Kidney (tissue), 14 donors: ENCODE measurements around the gene IFNL2. TPM values are rescaled to one million over a fixed set of nuclear protein-coding genes. Genes with fewer than 3 reads are reported as not detected.

Source experiments
- DNase-seq, 5 donors: peaks; one replicate each; pipeline ENCODE4 v3.0.0-alpha.2; 2013 to 2020
- FAIRE-seq: peaks from 2 replicates; lab custom pipeline; 2012; peaks lifted over from hg19 to GRCh38; lab: Jason Lieb, UNC
- H3K27ac ChIP-seq, 2 donors: one replicate each; pipeline ENCODE4 v1.7.0; 2013; ENCODE audit warnings: low read depth in 2 of 2, low read length in 2 of 2, inconsistent platforms in 1 of 2
- H3K27me3 ChIP-seq: one replicate; pipeline ENCODE4 v1.7.1; 2013; ENCODE audit warnings: low read length, inconsistent platforms; ENCODE audit not compliant: control insufficient read depth, insufficient read depth
- H3K36me3 ChIP-seq, 3 donors: one replicate each; pipeline versions ENCODE4 v1.7.0 to v1.7.1; 2013; ENCODE audit warnings: low read length in 3 of 3, control low read depth in 1 of 3, inconsistent platforms in 1 of 3; ENCODE audit not compliant: insufficient read depth in 3 of 3, control insufficient read depth in 2 of 3
- H3K4me1 ChIP-seq, 3 donors: one replicate each; pipeline versions ENCODE4 v1.7.0 to v1.7.1; 2013; ENCODE audit warnings: low read length in 3 of 3, inconsistent platforms in 1 of 3, low read depth in 1 of 3; ENCODE audit not compliant: control insufficient read depth in 2 of 3, insufficient read depth in 2 of 3
- H3K4me3 ChIP-seq, 3 donors: one replicate each; pipeline versions ENCODE4 v1.7.0 to v1.8.1; 2013; ENCODE audit warnings: low read length in 3 of 3, control low read depth in 1 of 3, inconsistent platforms in 1 of 3
- H3K9ac ChIP-seq, 3 donors: one replicate each; pipeline versions ENCODE4 v1.7.0 to v1.7.1; 2013; ENCODE audit warnings: low read length in 3 of 3, control low read depth in 1 of 3, inconsistent platforms in 1 of 3
- H3K9me3 ChIP-seq, 3 donors: one replicate each; pipeline versions ENCODE4 v1.7.0 to v1.7.1; 2013; ENCODE audit warnings: low read length in 3 of 3, control low read depth in 1 of 3, inconsistent platforms in 1 of 3; ENCODE audit not compliant: control insufficient read depth in 2 of 3, insufficient read depth in 1 of 3
- intact Hi-C: fragments of 100-400 bp; cut with DNase I; formaldehyde crosslinking; loops from one replicate; pipeline ENCODE4 v1.11.1; 2022
- polyA plus RNA-seq: library from polyadenylated mRNA; stranded (reverse); fragments of 350-450 nt; fragmentation: Illumina TruSeq; extraction: RNeasy Lipid Tissue Mini Kit (QIAGEN cat#74804); gene quantifications from one replicate; pipeline ENCODE4 v1.2.3, GENCODE V29; 2014; ENCODE audit warnings: low read depth, low replicate concordance; ENCODE audit not compliant: insufficient read depth
- total RNA-seq: library from RNA; stranded (reverse); fragmentation: NEBNext Ultra II Directional; extraction: Animal tissue kit (Norgen Biotek cat#: 25700); gene quantifications from one replicate; pipeline ENCODE4 v1.2.1, GENCODE V29; 2021
- TF ChIP-seq, protein P1 (sequence below): IDR thresholded peaks from 3 replicates; pipeline ENCODE4 v1.5.1; 2012; ENCODE audit warnings: mild to moderate bottlenecking, moderate library complexity, borderline replicate concordance; ENCODE audit not compliant: insufficient read depth; ENCODE audit errors: extremely low read depth
- donor health status: control.
- donor health status: control.
- donor health status: control.
- donor health status: control.
- donor health status: control.
- donor health status: DM: yes; HTN: yes; CAD: no.
- donor health status: Normal renal cell carcinoma (clear cell type).

IFNL2 gene
- total and polyA plus RNA-seq, 2 donors from 2014 or later, result not detected

DNA sequence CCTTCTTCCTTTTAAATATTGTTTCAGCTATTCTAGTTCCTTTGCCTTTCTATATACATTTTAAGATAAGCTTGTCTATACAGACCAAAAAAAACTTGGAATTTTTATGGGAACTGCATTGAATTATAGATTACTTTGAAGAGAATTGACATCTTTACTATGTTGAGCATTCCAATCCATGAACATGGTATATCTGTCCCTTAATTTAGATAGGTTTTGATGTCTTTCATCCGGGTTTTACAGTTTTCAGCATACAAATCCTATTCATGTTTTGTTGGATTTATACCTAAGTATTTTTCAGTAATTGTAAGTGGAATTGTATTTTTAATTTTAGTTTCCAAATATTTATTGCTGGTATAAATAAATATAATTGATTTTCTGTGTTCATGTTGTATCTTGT, 15.8 kb downstream of the IFNL2 start:
- no peak for FAIRE-seq
- no peak overlapping the region for H3K4me3 ChIP-seq
- intact Hi-C loops, result no loop called here
- TF ChIP-seq, protein P1, sequence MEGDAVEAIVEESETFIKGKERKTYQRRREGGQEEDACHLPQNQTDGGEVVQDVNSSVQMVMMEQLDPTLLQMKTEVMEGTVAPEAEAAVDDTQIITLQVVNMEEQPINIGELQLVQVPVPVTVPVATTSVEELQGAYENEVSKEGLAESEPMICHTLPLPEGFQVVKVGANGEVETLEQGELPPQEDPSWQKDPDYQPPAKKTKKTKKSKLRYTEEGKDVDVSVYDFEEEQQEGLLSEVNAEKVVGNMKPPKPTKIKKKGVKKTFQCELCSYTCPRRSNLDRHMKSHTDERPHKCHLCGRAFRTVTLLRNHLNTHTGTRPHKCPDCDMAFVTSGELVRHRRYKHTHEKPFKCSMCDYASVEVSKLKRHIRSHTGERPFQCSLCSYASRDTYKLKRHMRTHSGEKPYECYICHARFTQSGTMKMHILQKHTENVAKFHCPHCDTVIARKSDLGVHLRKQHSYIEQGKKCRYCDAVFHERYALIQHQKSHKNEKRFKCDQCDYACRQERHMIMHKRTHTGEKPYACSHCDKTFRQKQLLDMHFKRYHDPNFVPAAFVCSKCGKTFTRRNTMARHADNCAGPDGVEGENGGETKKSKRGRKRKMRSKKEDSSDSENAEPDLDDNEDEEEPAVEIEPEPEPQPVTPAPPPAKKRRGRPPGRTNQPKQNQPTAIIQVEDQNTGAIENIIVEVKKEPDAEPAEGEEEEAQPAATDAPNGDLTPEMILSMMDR, result no peak
- H3K36me3 ChIP-seq, result no peaks in the 10 kb centered on the region
- H3K9ac ChIP-seq, result no peak overlapping the region
- peaks cover 0 to 21% (median 0%) of the 10 kb centered on the region in 3 donors for H3K9me3 ChIP-seq
- no peak overlapping the region for H3K27ac ChIP-seq
- no peaks in the 10 kb centered on the region for H3K27me3 ChIP-seq
- no peak for DNase-seq
- H3K4me1 ChIP-seq, result no peaks in the 10 kb centered on the region

- H3K4me1 ChIP-seq, result no peaks in the 10 kb centered on the region
- H3K27me3 ChIP-seq, result no peaks in the 10 kb centered on the region
- no peak overlapping the region for H3K27ac ChIP-seq
- no peaks in the 10 kb centered on the region for H3K36me3 ChIP-seq
- FAIRE-seq (no peak), DNase-seq (no peak)
- H3K4me3 ChIP-seq, result no peak overlapping the region
- no peak overlapping the region for H3K9ac ChIP-seq
- intact Hi-C loops, result no loop called here
- no peaks in the 10 kb centered on the region for H3K9me3 ChIP-seq
- TF ChIP-seq, protein P1, result no peak
These were observed 25.2 kb downstream of the IFNL2 start for GRCh38 chr19:39293394-39293793.

DNA sequence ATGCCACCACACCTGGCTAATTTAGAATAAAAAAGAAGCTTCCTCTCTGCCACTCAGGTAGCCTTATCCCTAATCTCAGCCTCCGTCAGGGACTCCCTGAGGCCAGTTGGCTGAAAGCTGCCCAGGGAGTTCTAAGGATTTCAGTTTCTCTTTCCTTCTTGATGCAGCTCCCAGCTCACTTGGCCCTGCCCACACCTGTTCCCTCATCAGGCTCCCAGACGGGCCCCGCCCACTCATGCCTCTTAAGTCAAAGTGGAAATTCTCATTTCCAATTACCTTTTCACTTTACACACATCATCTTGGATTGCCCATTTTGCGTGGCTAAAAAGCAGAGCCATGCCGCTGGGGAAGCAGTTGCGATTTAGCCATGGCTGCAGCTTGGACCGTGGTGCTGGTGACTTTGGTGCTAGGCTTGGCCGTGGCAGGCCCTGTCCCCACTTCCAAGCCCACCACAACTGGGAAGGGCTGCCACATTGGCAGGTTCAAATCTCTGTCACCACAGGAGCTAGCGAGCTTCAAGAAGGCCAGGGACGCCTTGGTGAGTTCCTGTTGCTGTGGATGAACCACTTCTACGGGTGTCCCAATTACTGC, 28.0 kb downstream of the IFNL2 start, which contains the start of gene IFNL1:
TSS of gene IFNL1 (plus strand) at position 353 of the 591 bp plus-strand sequence. CDS start at position 368, 15 bp downstream.
- H3K4me3 ChIP-seq, result no peak within 1 kb of the TSS
- no peaks in the 10 kb centered on the region for H3K9me3 ChIP-seq
- no peak within 1 kb of the TSS for H3K9ac ChIP-seq
- TF ChIP-seq, protein P1, result no peak
- DNase-seq, result no peak
- intact Hi-C loops, result no loop called here
- no peak for FAIRE-seq
- H3K4me1 ChIP-seq, result no peaks in the 10 kb centered on the region
- H3K27ac ChIP-seq, result no peak within 1 kb of the TSS
- H3K36me3 ChIP-seq, result no peaks in the 10 kb centered on the region
- H3K27me3 ChIP-seq, result no peaks in the 10 kb centered on the region

DNA sequence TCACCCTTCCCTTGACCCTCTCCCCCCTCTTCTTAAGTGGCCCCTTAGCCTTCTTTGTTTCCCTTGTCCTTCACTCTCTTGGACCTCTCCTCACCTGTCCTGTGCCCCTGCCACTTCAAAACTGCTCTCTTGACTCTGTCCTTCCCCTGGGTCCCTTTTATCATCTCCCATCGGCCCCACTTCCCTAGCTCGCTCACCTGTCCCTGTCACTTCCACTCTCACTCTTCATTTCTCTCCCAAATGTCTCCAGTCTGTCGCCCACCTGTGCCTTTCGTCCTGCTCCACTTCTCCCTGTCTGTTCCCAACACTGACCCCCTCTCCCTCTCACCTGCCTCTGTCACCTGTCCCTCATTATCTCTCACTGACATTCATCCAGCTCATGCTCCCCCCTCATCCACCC, 28.7 kb downstream of the IFNL2 start:
- no peak for FAIRE-seq

More for the DNA sequence above, 28.7 kb downstream of the IFNL2 start:
- TF ChIP-seq, protein P1, result no peak
- H3K9me3 ChIP-seq, result no peaks in the 10 kb centered on the region
- no peak overlapping the region for H3K9ac ChIP-seq
- no peaks in the 10 kb centered on the region for H3K27me3 ChIP-seq
- no peak for DNase-seq
- no peak overlapping the region for H3K27ac ChIP-seq
- H3K36me3 ChIP-seq, result no peaks in the 10 kb centered on the region
- H3K4me3 ChIP-seq, result no peak overlapping the region
- H3K4me1 ChIP-seq, result no peaks in the 10 kb centered on the region
- intact Hi-C loops, result no loop called here
